GM19238 (cell line): ENCODE data around the gene ACSL6.

Source experiments
- DNase-seq: peaks from one replicate; pipeline ENCODE4 v3.0.0; 2011; ENCODE audit warnings: low spot score; ENCODE audit not compliant: insufficient read length

ACSL6 gene

DNA sequence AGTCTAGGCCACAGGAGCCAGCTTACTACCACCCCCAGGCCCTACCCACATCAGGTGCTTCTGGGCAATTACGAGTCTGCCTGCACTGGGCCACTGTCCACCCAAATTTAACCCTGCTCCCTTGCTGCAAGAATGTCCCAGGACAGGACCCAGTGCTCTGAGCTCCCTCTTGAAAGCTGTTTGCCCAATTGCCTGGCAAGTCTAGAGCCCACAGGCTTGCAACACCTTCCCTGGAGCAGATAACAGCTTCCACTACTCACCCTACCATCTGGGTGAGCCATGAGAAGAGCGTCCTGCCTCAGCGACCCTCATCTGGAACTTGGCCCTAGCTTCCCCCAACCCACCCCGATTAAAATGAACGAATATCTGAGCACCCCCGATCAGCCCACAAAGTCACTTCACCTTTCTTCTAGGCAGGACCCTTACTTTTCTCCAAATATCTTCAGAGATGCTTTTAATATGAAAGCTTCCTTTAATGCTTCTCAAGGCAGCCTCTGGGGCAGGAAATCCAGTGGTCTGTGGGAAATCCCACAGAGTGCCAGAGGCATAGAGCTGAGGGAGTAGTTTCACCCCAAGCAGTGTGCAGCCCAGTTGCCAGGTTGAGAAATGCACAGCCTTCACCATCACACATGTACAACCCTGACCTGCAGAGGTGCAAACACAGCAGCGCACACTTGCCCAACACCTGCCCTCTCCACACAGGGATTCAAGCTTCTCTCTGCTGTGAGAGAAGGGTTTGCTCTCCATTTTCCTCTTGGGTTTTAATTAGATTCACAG, 10.6 kb downstream of the ACSL6 start:
- no peak for DNase-seq

- DNase-seq = no peak
Observed at GRCh38 chr5:132000241-132000490, 11.3 kb downstream of the ACSL6 start.

- DNase-seq = no peak
Observed at GRCh38 chr5:131999441-132000240, 11.8 kb downstream of the ACSL6 start.

- no peak for DNase-seq
Observed at GRCh38 chr5:131999041-131999440, 12.4 kb downstream of the ACSL6 start.

DNA sequence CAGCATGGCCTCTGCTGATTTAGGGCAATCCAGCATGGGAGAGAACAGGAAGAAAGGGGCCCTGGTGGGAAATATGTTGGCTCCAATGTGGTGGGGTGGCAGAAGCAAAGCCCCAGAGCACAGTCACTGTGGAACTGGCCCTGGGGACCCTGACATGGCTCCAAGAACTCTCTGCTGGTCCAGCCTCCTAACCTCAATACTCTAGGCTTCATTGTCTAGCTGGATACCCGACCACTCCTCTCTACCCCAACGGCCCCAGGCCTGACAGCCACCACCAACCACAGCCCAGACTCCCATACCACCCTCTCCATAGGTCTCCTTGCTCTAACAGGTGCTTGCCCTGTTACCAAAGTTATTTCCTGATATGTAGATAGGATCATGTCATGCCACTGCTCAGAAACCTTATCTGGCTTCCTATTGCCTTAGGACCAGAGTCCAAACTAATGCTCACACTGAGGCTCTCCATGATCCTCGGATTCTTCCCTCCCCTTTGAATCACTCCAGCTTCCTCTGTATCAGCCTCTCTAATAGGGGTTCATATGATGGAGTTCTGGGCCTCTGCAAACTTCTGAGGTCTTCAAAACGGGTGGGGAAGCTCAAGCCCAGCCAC, 12.9 kb downstream of the ACSL6 start:
- DNase-seq = no peak

DNA sequence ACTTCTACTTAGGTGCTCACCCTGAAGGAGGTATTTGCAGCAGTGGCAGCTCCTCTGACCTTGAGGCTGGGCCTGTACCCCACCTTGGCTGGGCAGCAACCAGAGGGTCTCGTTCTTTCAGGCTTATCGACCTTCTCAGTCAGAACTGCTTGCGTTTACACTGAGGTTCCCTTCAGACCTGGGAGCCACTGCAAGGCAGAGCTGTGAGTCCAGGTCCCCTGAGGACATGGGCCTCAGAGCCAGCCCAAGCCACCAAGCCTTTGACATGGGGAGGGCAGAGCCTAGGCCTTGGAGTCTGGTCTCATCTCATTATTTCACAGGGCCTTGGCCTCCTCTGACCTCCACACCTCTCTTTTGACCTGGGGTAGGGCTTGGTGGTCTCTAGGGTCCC, 13.7 kb downstream of the ACSL6 start:
- no peak for DNase-seq

GRCh38 chr5:131997026-131997726, 14.3 kb downstream of the ACSL6 start:
- no peak for DNase-seq

- DNase-seq = no peak
Observed at GRCh38 chr5:131996210-131997025, 15.0 kb downstream of the ACSL6 start.

DNA sequence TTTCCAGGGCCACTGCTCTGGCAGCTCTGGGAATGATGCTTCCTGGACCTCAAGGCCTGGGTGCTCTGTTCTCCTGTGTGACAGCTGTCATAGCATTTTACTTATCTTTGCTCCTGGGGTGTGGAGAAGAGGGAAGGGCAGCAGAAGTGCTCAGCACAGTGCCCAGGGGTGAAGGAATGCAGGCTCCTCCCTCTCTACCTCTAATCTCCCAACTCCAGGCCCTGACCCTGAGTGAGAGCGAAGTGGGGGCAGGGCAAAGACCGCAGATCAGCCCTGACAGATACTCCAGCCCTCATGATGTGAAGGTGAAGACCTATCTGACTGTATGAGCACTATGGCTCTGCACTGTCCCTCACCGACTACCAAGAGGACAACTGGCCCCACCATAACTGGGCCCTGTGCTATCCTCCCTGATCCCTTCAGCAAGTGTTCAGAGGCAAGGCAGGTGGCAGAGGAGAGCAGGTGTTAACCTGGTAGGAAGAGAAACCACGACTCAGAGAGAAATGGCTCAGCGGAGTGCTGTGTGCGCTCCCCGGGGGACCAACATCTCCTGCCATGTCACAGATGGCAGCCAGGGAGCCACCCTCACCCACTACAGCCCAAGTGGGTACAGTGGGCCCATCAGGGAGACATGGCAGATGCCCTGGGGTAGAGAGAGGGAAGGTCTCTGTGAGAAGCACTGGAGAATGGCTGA, 16.8 kb downstream of the ACSL6 start:
- no peak for DNase-seq

GRCh38 chr5:131994090-131994489, 17.4 kb downstream of the ACSL6 start:
- no peak for DNase-seq

DNA sequence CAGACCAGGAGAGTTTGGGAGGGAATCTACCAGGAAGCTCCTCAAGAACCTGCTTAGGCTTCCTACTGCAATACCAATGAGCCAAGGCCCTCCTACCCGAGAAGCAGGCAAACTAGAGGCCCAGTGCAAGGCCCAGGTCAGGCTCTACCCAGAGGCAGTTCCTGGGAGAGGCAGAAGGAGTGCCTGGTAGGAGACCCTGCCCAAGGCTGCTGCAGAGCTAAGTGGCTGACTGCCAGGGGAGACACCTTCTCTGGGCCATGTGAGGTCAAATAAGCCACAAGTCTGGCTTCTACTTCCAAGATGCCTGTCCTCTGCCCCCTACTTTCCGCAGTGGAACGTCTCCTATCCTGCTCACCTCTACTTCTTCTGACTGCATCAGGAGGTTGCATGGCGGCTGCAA, 17.8 kb downstream of the ACSL6 start:
- no peak for DNase-seq

DNA sequence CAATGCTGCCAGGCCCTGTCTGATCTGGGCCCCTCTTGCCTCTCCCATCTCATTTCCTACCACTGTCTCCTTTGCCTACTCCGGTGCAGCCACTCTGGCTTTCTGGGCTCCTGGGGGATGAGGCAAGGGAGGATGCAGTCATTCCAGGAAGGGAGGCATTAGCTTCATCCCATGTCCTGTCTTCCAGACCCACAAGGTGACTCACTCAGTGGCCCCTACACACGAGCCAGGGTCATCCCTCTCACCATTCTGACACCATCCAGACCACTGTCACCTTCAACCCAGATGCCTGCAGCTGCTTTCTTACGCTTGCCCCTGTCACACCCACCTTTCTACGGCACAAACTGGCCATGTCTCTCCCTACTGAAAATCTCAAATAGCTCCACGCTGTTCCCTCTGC, 19.1 kb downstream of the ACSL6 start:
- DNase-seq = no peak

DNA sequence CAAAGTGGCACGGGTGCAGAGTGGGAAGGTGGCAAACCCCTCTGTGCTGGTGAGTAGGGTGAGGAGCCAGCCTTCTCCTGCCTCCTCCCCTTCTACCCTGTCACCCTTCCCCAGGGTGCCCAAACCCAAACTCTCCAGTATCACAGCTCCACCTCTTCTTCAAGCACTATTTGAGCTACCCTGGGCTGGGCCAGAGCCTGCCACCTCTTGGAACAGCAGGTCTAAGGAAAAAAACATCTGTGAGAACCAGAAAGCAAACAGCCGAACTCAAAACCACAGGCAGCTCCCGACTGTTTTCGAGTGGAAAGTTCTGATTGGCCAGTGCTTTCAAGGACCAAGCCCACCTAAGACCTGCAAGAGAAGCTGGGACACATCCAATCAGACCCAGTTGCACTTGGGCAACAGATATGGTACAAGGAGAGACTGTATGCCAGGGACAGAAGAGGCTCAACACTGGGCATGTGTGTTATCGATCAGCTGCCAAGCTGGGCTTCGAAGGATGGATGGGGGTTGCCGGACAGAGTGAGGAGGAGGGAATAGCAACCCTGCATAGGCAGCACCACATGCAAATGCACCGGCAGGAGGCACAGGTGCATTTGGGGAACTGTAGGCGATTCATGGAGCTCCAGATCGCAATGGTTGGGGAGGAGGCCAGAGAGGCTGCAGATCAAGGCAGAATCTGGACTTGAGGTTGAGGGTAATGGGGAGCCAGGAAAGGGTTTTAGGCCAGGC, 19.7 kb downstream of the ACSL6 start:
- no peak for DNase-seq

DNA sequence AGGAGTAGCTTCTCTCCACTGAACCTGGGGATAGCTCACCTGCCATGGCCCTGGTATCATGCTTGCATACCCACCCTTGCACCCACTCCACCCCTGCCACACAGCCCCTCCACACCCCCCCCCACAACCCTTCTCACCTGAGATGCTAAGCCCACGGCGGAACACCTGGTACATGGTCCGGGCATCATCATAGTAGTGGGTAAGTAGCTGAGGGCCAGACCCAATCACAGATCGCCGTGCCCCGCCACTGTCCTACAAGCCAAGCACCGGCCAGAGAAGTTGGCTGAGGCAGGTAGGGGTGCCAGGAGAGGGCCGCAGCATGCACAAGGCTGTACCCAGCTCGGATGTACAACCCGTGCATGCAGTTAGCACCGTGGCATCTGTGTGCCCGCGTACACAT, 20.7 kb downstream of the ACSL6 start:
- no peak for DNase-seq

GRCh38 chr5:131988601-131989000, 22.9 kb downstream of the ACSL6 start:
- no peak for DNase-seq

DNA sequence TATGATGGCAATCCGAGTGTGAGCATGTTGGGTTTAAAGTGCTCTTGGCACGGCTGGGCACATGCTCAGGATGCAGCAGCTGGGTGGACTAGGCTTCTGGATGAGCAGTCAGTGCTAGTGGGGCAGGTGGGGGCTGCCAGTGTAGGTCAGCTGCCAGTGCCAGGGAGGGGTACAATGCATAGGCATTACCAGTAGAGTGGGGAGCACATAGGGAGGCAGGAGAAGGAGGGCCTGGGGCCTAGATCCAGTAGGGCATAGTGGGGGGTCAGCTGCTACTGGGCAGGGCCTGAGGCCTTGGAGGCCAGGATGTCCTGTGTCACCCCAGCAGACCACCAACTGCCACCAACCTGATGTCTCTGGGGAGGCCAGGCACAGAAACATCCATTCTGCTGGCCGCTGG, 24.2 kb downstream of the ACSL6 start:
- no peak for DNase-seq

DNA sequence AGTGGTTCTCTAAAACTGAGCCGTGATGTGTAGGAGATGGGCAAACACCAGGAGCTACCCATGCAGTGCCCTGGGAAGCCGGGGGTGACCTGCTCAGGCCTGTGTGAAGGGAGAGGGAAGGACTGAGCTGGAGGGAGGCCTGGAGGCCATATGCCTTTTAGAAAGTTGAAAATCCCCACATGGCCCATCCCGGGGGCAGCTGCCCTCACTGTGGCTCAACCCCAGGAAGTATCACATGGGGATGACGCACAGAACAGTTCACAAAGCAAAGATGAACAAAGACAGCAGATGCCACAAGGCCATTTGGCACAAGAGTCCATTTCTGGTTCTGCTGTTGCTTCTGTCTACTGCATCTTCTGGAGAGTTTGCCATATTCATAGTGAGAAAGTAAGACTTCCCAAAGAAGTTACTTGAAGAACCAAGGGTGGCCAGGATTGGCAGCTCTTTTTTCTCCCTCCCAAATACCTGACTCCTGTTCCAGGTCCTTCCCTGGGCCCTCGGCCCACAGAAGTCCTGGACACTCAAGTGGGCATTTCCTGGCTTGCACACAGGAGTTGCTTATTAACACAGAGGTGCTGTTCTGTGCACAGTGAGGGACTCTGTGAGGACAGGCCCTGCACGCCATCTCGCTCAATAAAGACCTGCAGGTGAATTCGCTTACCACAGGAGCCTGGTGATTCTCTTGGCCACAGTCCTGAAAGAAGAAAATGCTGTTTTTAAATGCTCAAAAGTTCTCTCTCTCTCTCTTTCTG, 25.1 kb downstream of the ACSL6 start:
- DNase-seq = no peak

GRCh38 chr5:131984956-131985665, 26.3 kb downstream of the ACSL6 start:
- DNase-seq = no peak
